H9 (cell line): ENCODE data around the gene UMPS. TPM values are rescaled to one million over a fixed set of nuclear protein-coding genes. Genes with fewer than 3 reads are reported as not detected.

ENCODE experiments used
- DNase-seq: peaks from one replicate; pipeline ENCODE4 v3.0.0-alpha.2; 2017
- H2AFZ ChIP-seq: one replicate; pipeline ENCODE4 v1.6.1; 2013; ENCODE audit warnings: mild to moderate bottlenecking, low read length, control low read depth, moderate library complexity
- H2AK5ac ChIP-seq: 2 replicates; pipeline ENCODE4 v1.6.1; 2013; ENCODE audit warnings: low read length, control low read depth, mixed read lengths; ENCODE audit not compliant: insufficient read length
- H2BK120ac ChIP-seq: one replicate; pipeline ENCODE4 v1.6.1; 2013; ENCODE audit warnings: low read depth, mild to moderate bottlenecking, low read length, control low read depth, inconsistent platforms; ENCODE audit not compliant: poor library complexity, severe bottlenecking
- H2BK12ac ChIP-seq: 2 replicates; pipeline ENCODE4 v1.6.1; 2013; ENCODE audit warnings: low read length, control low read depth, mixed read lengths, low read depth; ENCODE audit not compliant: insufficient read length
- H2BK15ac ChIP-seq: 2 replicates; pipeline ENCODE4 v1.6.1; 2013; ENCODE audit warnings: low read depth, low read length, control low read depth
- H2BK20ac ChIP-seq: one replicate; pipeline ENCODE4 v1.6.1; 2013; ENCODE audit warnings: low read depth, mild to moderate bottlenecking, low read length, control low read depth, inconsistent platforms; ENCODE audit not compliant: poor library complexity, severe bottlenecking
- H2BK5ac ChIP-seq: 2 replicates; pipeline ENCODE4 v1.6.1; 2013; ENCODE audit warnings: low read length, control low read depth, mixed read lengths; ENCODE audit not compliant: insufficient read length
- H3K14ac ChIP-seq: 2 replicates; pipeline ENCODE4 v1.6.1; 2013; ENCODE audit warnings: low read length, control low read depth; ENCODE audit not compliant: insufficient read depth
- H3K18ac ChIP-seq: 2 replicates; pipeline ENCODE4 v1.6.1; 2013; ENCODE audit warnings: low read depth, mild to moderate bottlenecking, mixed read lengths, low read length, control low read depth; ENCODE audit not compliant: insufficient read length
- H3K23ac ChIP-seq: 2 replicates; pipeline ENCODE4 v1.6.1; 2013; ENCODE audit warnings: low read length, control low read depth, mixed read lengths, low read depth; ENCODE audit not compliant: insufficient read length
- H3K23me2 ChIP-seq: 2 replicates; pipeline ENCODE4 v1.6.1; 2013; ENCODE audit warnings: low read depth, mild to moderate bottlenecking, mixed read lengths, low read length, control low read depth; ENCODE audit not compliant: insufficient read length, poor library complexity, severe bottlenecking
- H3K27ac ChIP-seq: 2 replicates; pipeline ENCODE4 v1.5.1; 2013; ENCODE audit warnings: low read length, control low read depth, mixed read lengths, low read depth; ENCODE audit not compliant: insufficient read length
- H3K27me3 ChIP-seq: 2 replicates; pipeline ENCODE4 v1.6.1; 2013; ENCODE audit warnings: low read length, control low read depth, inconsistent platforms; ENCODE audit not compliant: insufficient read depth
- H3K4ac ChIP-seq: 2 replicates; pipeline ENCODE4 v1.6.1; 2013; ENCODE audit warnings: low read depth, mild to moderate bottlenecking, control low read depth, inconsistent platforms, low read length, moderate library complexity
- H3K4me1 ChIP-seq: 2 replicates; pipeline ENCODE4 v1.6.1; 2013; ENCODE audit warnings: low read length, control low read depth, inconsistent platforms; ENCODE audit not compliant: insufficient read depth
- H3K4me2 ChIP-seq: 2 replicates; pipeline ENCODE4 v1.6.1; 2013; ENCODE audit warnings: low read length, control low read depth, mixed read lengths; ENCODE audit not compliant: insufficient read length, insufficient read depth
- H3K56ac ChIP-seq: 2 replicates; pipeline ENCODE4 v1.6.1; 2013; ENCODE audit warnings: low read depth, mild to moderate bottlenecking, mixed read lengths, low read length, control low read depth; ENCODE audit not compliant: insufficient read length
- H3K79me1 ChIP-seq: 2 replicates; pipeline ENCODE4 v1.6.1; 2013; ENCODE audit warnings: low read depth, mild to moderate bottlenecking, moderate library complexity, low read length, control low read depth, inconsistent platforms; ENCODE audit not compliant: insufficient read depth, poor library complexity, severe bottlenecking
- H3K79me2 ChIP-seq: 2 replicates; pipeline ENCODE4 v1.6.1; 2013; ENCODE audit warnings: low read length, control low read depth, inconsistent platforms; ENCODE audit not compliant: insufficient read depth
- H3K9ac ChIP-seq: 2 replicates; pipeline ENCODE4 v1.6.1; 2013; ENCODE audit warnings: low read length, control low read depth, mixed read lengths; ENCODE audit not compliant: insufficient read length; ENCODE audit errors: extremely low read depth
- H3K9me3 ChIP-seq: one replicate; pipeline ENCODE4 v1.6.1; 2013; ENCODE audit warnings: low read depth, low read length, inconsistent platforms; ENCODE audit not compliant: control insufficient read depth
- H3T11ph ChIP-seq: one replicate; pipeline ENCODE4 v1.6.1; 2013; ENCODE audit warnings: mild to moderate bottlenecking, low read length, control low read depth, inconsistent platforms
- H4K20me1 ChIP-seq: one replicate; pipeline ENCODE4 v1.6.1; 2013; ENCODE audit not compliant: control insufficient read depth, insufficient read length, insufficient read depth
- H4K5ac ChIP-seq: 2 replicates; pipeline ENCODE4 v1.6.1; 2013; ENCODE audit warnings: low read depth, mild to moderate bottlenecking, mixed read lengths, low read length, control low read depth; ENCODE audit not compliant: insufficient read length
- H4K8ac ChIP-seq: replicated peaks from 2 replicates; pipeline ENCODE4 v1.6.1; 2013; ENCODE audit warnings: low read length, control low read depth, mixed read lengths, low read depth; ENCODE audit not compliant: insufficient read length
- H4K91ac ChIP-seq: 2 replicates; pipeline ENCODE4 v1.6.1; 2013; ENCODE audit warnings: low read depth, mild to moderate bottlenecking, moderate library complexity, mixed read lengths, low read length, control low read depth; ENCODE audit not compliant: insufficient read length
- H3K27ac Mint-ChIP-seq, 3 experiments: 2 replicates in 2 of 3; 3 replicates in 1 of 3; pipeline ENCODE4 v1.8.0; 2020 to 2021; ENCODE audit warnings: mixed read lengths in 3 of 3, mild to moderate bottlenecking in 1 of 3, moderate library complexity in 1 of 3
- H3K27me3 Mint-ChIP-seq: 2 replicates; pipeline ENCODE4 v1.8.0; 2021; ENCODE audit warnings: low read depth, mild to moderate bottlenecking, moderate library complexity, mixed read lengths
- H3K36me3 Mint-ChIP-seq, 3 experiments: 2 replicates in 2 of 3; 3 replicates in 1 of 3; pipeline ENCODE4 v1.8.0; 2020 to 2021; ENCODE audit warnings: low read depth in 3 of 3, mixed read lengths in 3 of 3; ENCODE audit not compliant: insufficient read depth in 1 of 3
- H3K4me1 Mint-ChIP-seq, 2 experiments: 2 replicates each; pipeline ENCODE4 v1.8.0; 2020; ENCODE audit warnings: mixed read lengths in 2 of 2
- H3K4me3 Mint-ChIP-seq, 2 experiments: 2 replicates in 1 of 2; 3 replicates in 1 of 2; pipeline ENCODE4 v1.8.0; 2020 to 2021; ENCODE audit warnings: mild to moderate bottlenecking in 2 of 2, mixed read lengths in 2 of 2, moderate library complexity in 1 of 2
- H3K9me3 Mint-ChIP-seq, 2 experiments: 2 replicates in 1 of 2; 3 replicates in 1 of 2; pipeline ENCODE4 v1.8.0; 2020; ENCODE audit warnings: mild to moderate bottlenecking in 2 of 2, mixed read lengths in 2 of 2, moderate library complexity in 1 of 2
- WGBS: extraction: QIAGEN DNeasy Blood & Tissue Kit; methylation state at CpG from one replicate; pipeline ENCODE4 v1.1.7; 2013; ENCODE audit warnings: missing lambda C conversion rate, low lambda C conversion rate, mixed read lengths; ENCODE audit not compliant: insufficient read length; ENCODE audit errors: extremely low coverage; 5-methylcytosine and 5-hydroxymethylcytosine counted together
- total RNA-seq: library from RNA; stranded (reverse); gene quantifications from 2 replicates; pipeline ENCODE4 v1.2.1, GENCODE V29; 2021
- TF ChIP-seq, protein P1 (sequence below): fragments of 200-600 bp; sonication (generic); conservative IDR thresholded peaks from 3 replicates; pipeline ENCODE4 v1.8.0; 2021; ENCODE audit warnings: antibody characterized with exemption, mild to moderate bottlenecking

Gene UMPS
- total RNA-seq, 1 experiment from 2014 or later: 65.4 TPM

DNA sequence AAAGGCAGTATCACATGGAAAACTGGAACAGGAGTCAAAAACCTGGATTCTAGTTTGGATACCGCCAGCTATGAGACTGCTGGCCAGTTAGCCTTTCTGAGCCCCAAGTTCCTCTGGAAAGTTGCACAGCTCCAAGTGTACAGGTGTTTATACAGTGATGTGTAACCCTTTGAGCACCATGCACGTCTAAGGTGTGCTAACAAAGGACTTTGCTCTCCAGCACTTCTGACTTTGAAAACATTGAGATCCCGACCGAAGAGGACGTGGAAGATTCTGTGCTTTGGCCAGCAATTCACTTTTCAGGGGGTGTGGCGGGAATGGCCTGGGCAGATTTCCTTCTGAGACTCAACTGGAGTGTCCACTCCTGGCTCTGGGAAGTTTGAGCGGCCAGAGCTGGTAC, 45.8 kb upstream of the UMPS start:
- Histone ChIP-seq H4K8ac (no peak overlapping the region), H4K91ac (no peak overlapping the region), H3K4me1 (no peaks in the 10 kb centered on the region; the same call in 1 of the 2 replicates), H3K56ac (no peak overlapping the region), H3K27ac (no peak overlapping the region), H3K14ac (no peak overlapping the region), H3K4ac (no peak overlapping the region), H3T11ph (no peak overlapping the region), H2BK20ac (no peak overlapping the region), H2BK5ac (no peak overlapping the region), H2AFZ (no peak overlapping the region), H2BK120ac (no peak overlapping the region), H3K4me2 (no peak overlapping the region), H3K23me2 (no peaks in the 10 kb centered on the region), H2BK15ac (no peak overlapping the region), H3K18ac (no peak overlapping the region), H3K9me3 (no peaks in the 10 kb centered on the region), H3K9ac (no peak overlapping the region), H2BK12ac (no peak overlapping the region), H2AK5ac (no peak overlapping the region), H3K79me1 (no peaks in the 10 kb centered on the region), H3K23ac (no peak overlapping the region), H3K27me3 (no peaks in the 10 kb centered on the region), H4K5ac (no peak overlapping the region), H3K79me2 (no peaks in the 10 kb centered on the region), H4K20me1 (no peaks in the 10 kb centered on the region)
- WGBS: no CpG with 5 or more reads among the region's 7 CpGs
- no peak for DNase-seq
- H3K27ac Mint-ChIP-seq: no peak overlapping the region
- H3K4me3 Mint-ChIP-seq: no peak overlapping the region
- peaks cover 0 to 12% of the 10 kb centered on the region in 2 experiments; a peak in 2 of 4 replicates for H3K4me1 Mint-ChIP-seq
- no peaks in the 10 kb centered on the region; the same call in 1 of the 2 replicates for H3K27me3 Mint-ChIP-seq
- no peaks in the 10 kb centered on the region for H3K9me3 Mint-ChIP-seq
- H3K36me3 Mint-ChIP-seq: no peaks in the 10 kb centered on the region
- TF ChIP-seq, protein P1, sequence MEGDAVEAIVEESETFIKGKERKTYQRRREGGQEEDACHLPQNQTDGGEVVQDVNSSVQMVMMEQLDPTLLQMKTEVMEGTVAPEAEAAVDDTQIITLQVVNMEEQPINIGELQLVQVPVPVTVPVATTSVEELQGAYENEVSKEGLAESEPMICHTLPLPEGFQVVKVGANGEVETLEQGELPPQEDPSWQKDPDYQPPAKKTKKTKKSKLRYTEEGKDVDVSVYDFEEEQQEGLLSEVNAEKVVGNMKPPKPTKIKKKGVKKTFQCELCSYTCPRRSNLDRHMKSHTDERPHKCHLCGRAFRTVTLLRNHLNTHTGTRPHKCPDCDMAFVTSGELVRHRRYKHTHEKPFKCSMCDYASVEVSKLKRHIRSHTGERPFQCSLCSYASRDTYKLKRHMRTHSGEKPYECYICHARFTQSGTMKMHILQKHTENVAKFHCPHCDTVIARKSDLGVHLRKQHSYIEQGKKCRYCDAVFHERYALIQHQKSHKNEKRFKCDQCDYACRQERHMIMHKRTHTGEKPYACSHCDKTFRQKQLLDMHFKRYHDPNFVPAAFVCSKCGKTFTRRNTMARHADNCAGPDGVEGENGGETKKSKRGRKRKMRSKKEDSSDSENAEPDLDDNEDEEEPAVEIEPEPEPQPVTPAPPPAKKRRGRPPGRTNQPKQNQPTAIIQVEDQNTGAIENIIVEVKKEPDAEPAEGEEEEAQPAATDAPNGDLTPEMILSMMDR: no peak
